GM21723 (cell line): ENCODE measurements around the gene TEX38.

Experiments used
- ATAC-seq: cut with Tn5 transposase; IDR thresholded peaks from one replicate; pipeline ENCODE4 v1.9.1; 2021; ENCODE audit warnings: mild to moderate bottlenecking, moderate library complexity; ENCODE audit not compliant: unreplicated experiment

The TEX38 gene

DNA sequence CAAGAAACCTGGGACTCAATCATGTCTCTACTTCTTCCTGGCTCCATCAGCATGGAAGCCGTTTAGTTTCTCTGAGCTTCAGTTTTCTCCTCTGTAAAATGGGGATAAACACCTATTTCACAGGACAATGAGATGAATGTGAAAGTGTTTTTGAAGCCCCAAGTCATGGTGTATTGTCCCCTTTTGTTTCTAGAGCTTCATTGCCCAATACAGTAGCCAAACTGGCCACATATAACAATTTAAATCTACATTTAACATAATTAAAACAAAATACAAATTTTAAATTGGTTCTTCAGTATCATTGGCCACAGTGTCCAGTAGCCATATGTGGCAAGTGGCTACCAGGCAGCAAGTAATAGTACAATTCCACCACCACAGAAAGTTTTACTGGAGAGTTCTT lies 49.5 kb downstream of the TEX38 start:
- no peak for ATAC-seq

DNA sequence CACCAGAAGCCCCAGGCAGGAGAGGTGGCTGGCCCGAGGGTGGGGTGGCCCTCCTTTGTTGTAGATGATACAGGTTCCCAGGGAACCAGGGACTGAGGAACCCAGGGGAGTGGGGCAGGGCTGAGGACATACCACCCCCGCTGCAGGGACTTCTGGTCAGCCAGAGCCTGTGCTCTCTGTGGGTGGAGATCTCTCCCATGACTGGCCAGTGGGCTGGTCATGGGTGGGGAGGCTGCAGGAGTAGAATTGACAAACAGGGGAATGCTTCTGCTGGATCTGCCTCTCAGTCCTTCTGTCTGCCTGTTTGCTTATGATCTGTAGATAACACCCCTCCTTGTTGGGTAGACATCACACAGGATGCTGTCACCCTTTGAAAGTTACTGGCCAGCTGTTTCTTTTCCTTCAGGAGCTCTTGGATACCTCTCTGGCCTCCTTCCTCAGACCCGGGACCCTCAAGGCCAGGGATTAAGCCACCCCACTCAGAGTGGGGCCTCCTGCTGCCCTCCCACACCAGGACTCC lies 50.1 kb downstream of the TEX38 start:
- no peak for ATAC-seq
